SK-N-SH treated with all-trans-retinoic acid at 6 μM for 48 hours (cell line): Measurements from ENCODE around the gene ME3.
A peak's percentile ranks its signal among the peaks of the same experiment; 100 is the strongest.

Experiments
- ATAC-seq: fragments of 200-7000 bp; cut with Tn5 transposase; 3 replicates; pipeline ENCODE4 v1.9.1; 2020; ENCODE audit warnings: mild to moderate bottlenecking, moderate library complexity
- ARNTL ChIP-seq: fragments of 450-650 bp; formaldehyde crosslinking; IDR thresholded peaks from 2 replicates; pipeline ENCODE4 v1.5.0; 2020; ENCODE audit warnings: low read depth, mild to moderate bottlenecking, moderate library complexity, borderline replicate concordance
- BACH2 ChIP-seq: fragments of 250-450 bp; sonication (Bioruptor Pico); IDR thresholded peaks from 2 replicates; pipeline ENCODE4 v1.9.0; 2021; ENCODE audit warnings: mild to moderate bottlenecking, borderline replicate concordance
- CREB5 ChIP-seq: fragments of 250-450 bp; sonication (Bioruptor Pico); IDR thresholded peaks from 2 replicates; pipeline ENCODE4 v1.5.1; 2020; ENCODE audit warnings: low read depth, mild to moderate bottlenecking, moderate library complexity
- CSDC2 ChIP-seq: fragments of 250-450 bp; sonication (Bioruptor Pico); IDR thresholded peaks from 2 replicates; pipeline ENCODE4 v1.5.0; 2020; ENCODE audit warnings: mild to moderate bottlenecking, moderate library complexity
- CSRNP3 ChIP-seq: fragments of 250-450 bp; sonication (Bioruptor Pico); IDR thresholded peaks from 2 replicates; pipeline ENCODE4 v1.5.1; 2021; ENCODE audit warnings: mild to moderate bottlenecking, moderate library complexity
- ESRRG ChIP-seq: fragments of 250-450 bp; sonication (Bioruptor Pico); IDR thresholded peaks from 2 replicates; pipeline ENCODE4 v1.6.1; 2021; ENCODE audit warnings: mild to moderate bottlenecking
- OSR1 ChIP-seq: fragments of 250-450 bp; sonication (Bioruptor Pico); IDR thresholded peaks from 2 replicates; pipeline ENCODE4 v1.8.0; 2022; ENCODE audit warnings: moderate library complexity, mild to moderate bottlenecking, inconsistent platforms
- PATZ1 ChIP-seq: fragments of 250-450 bp; sonication (Bioruptor Pico); IDR thresholded peaks from 2 replicates; pipeline ENCODE4 v1.8.0; 2020; ENCODE audit warnings: mild to moderate bottlenecking, moderate library complexity, borderline replicate concordance
- POU6F1 ChIP-seq: fragments of 250-450 bp; sonication (Bioruptor Pico); IDR thresholded peaks from 2 replicates; pipeline ENCODE4 v1.8.0; 2021; ENCODE audit warnings: low read depth, mild to moderate bottlenecking, moderate library complexity, borderline replicate concordance
- PPARA ChIP-seq: fragments of 250-450 bp; sonication (Bioruptor Pico); IDR thresholded peaks from 2 replicates; pipeline ENCODE4 v1.5.0; 2020; ENCODE audit warnings: mild to moderate bottlenecking, borderline replicate concordance
- RARB ChIP-seq: fragments of 250-450 bp; sonication (Bioruptor Pico); IDR thresholded peaks from 2 replicates; pipeline ENCODE4 v1.8.0; 2021; ENCODE audit warnings: mild to moderate bottlenecking, moderate library complexity
- SNAI2 ChIP-seq: fragments of 250-450 bp; sonication (Bioruptor Pico); IDR thresholded peaks from 2 replicates; pipeline ENCODE4 v1.5.0; 2020; ENCODE audit warnings: mild to moderate bottlenecking, moderate library complexity
- TCF4 ChIP-seq: fragments of 250-450 bp; sonication (Bioruptor Pico); IDR thresholded peaks from 2 replicates; pipeline ENCODE4 v1.8.0; 2021; ENCODE audit warnings: mild to moderate bottlenecking, moderate library complexity, borderline replicate concordance
- TOX ChIP-seq: fragments of 250-450 bp; sonication (Bioruptor Pico); IDR thresholded peaks from 2 replicates; pipeline ENCODE4 v1.8.0; 2021; ENCODE audit warnings: mild to moderate bottlenecking, moderate library complexity, borderline replicate concordance
- TSHZ2 ChIP-seq: fragments of 250-450 bp; sonication (Bioruptor Pico); IDR thresholded peaks from 2 replicates; pipeline ENCODE4 v1.5.0; 2020; ENCODE audit warnings: mild to moderate bottlenecking, moderate library complexity
- ZC3H10 ChIP-seq: fragments of 250-450 bp; sonication (Bioruptor Pico); IDR thresholded peaks from 2 replicates; pipeline ENCODE4 v1.5.1; 2021; ENCODE audit warnings: mild to moderate bottlenecking, moderate library complexity
- ZFP3 ChIP-seq: fragments of 250-450 bp; sonication (Bioruptor Pico); IDR thresholded peaks from 2 replicates; pipeline ENCODE4 v1.5.0; 2020; ENCODE audit warnings: mild to moderate bottlenecking, moderate library complexity
- ZFP30 ChIP-seq: fragments of 450-650 bp; formaldehyde crosslinking; IDR thresholded peaks from 2 replicates; pipeline ENCODE4 v1.5.0; 2022; ENCODE audit warnings: mild to moderate bottlenecking, moderate library complexity
- ZNF565 ChIP-seq: fragments of 450-650 bp; formaldehyde crosslinking; conservative IDR thresholded peaks from 2 replicates; pipeline ENCODE4 v1.5.0; 2020; ENCODE audit warnings: low read depth, mild to moderate bottlenecking, moderate library complexity
- ZNF70 ChIP-seq: fragments of 450-650 bp; formaldehyde crosslinking; IDR thresholded peaks from 2 replicates; pipeline ENCODE4 v1.5.0; 2020; ENCODE audit warnings: mild to moderate bottlenecking, moderate library complexity
- ZNF8 ChIP-seq: fragments of 450-650 bp; formaldehyde crosslinking; IDR thresholded peaks from 2 replicates; pipeline ENCODE4 v1.5.0; 2020; ENCODE audit warnings: mild to moderate bottlenecking, moderate library complexity

Gene ME3

GRCh38 chr11:86673872-86674750, 1.7 kb upstream of the ME3 start (continued):
- no peak for TF ChIP-seq CSRNP3
- no peak for TF ChIP-seq ZFP3
- TF ChIP-seq RARB (CRISPR knock-in tag): no peak
- no peak for TF ChIP-seq PATZ1 (CRISPR knock-in tag)

GRCh38 chr11:86673055-86673843, 833 bp upstream of the ME3 start:
- TF ChIP-seq BACH2 (CRISPR knock-in tag) (no peak), RARB (CRISPR knock-in tag) (no peak), PPARA (no peak), TOX (CRISPR knock-in tag) (no peak), ZNF565 (no peak), CREB5 (CRISPR knock-in tag) (no peak)
- ATAC-seq: no peak

GRCh38 chr11:86671531-86672006, 847 bp downstream of the ME3 start:
- peak; percentile 58 for ATAC-seq
- TF ChIP-seq OSR1 (CRISPR knock-in tag): no peak
- TF ChIP-seq ZFP3: no peak
- TF ChIP-seq TSHZ2 (CRISPR knock-in tag): no peak
- no peak for TF ChIP-seq PPARA
- TF ChIP-seq CSRNP3: no peak
- TF ChIP-seq ZC3H10 (CRISPR knock-in tag): no peak
- TF ChIP-seq PATZ1 (CRISPR knock-in tag): no peak
- no peak for TF ChIP-seq ZFP30 (CRISPR knock-in tag)
- no peak for TF ChIP-seq ESRRG
- no peak for TF ChIP-seq ZNF8 (CRISPR knock-in tag)
- no peak for TF ChIP-seq ZNF70 (CRISPR knock-in tag)
- no peak for TF ChIP-seq ARNTL
- no peak for TF ChIP-seq CSDC2
- TF ChIP-seq SNAI2 (CRISPR knock-in tag): no peak
- TF ChIP-seq RARB (CRISPR knock-in tag): no peak
- no peak for TF ChIP-seq TCF4 (CRISPR knock-in tag)
- TF ChIP-seq TOX (CRISPR knock-in tag): no peak
- TF ChIP-seq POU6F1 (CRISPR knock-in tag): no peak
